Thoracic aorta (tissue), 2 donors: ENCODE results near the gene FLCN. TPM values are rescaled to one million over a fixed set of nuclear protein-coding genes. Genes with fewer than 3 reads are reported as not detected.

Experiments
- ATAC-seq: fragments of 150-250 bp; one replicate; pipeline ENCODE4 v1.8.0; 2017; ENCODE audit warnings: low read depth; ENCODE audit not compliant: insufficient number of reproducible peaks, low FRiP score
- DNase-seq: peaks from one replicate; pipeline ENCODE4 v3.0.0-alpha.2; 2020; ENCODE audit warnings: low spot score
- H3K27ac ChIP-seq, 2 donors: fragments of 200-600 bp; sonication (generic); 1 replicate in 1 of 2; 2 replicates in 1 of 2; pipeline ENCODE4 v1.5.1; 2016; ENCODE audit warnings: mild to moderate bottlenecking in 2 of 2, moderate library complexity in 2 of 2
- H3K27me3 ChIP-seq: fragments of 200-600 bp; sonication (generic); replicated peaks from 2 replicates; pipeline ENCODE4 v1.6.0; 2016; ENCODE audit warnings: mild to moderate bottlenecking; ENCODE audit not compliant: insufficient read depth
- H3K36me3 ChIP-seq: fragments of 200-600 bp; sonication (generic); one replicate; pipeline ENCODE4 v1.5.1; 2016
- H3K4me1 ChIP-seq, 2 donors: fragments of 200-600 bp; sonication (generic); 1 replicate in 1 of 2; 2 replicates in 1 of 2; pipeline versions ENCODE4 v1.5.1 to v1.6.0; 2016; ENCODE audit warnings: low read depth in 2 of 2, mild to moderate bottlenecking in 1 of 2; ENCODE audit not compliant: control insufficient read depth in 1 of 2
- H3K4me3 ChIP-seq: fragments of 200-600 bp; sonication (generic); 2 replicates; pipeline ENCODE4 v1.5.1; 2016; ENCODE audit warnings: mild to moderate bottlenecking
- H3K9me3 ChIP-seq: fragments of 200-600 bp; sonication (generic); 2 replicates; pipeline ENCODE4 v1.5.1; 2016
- total RNA-seq, 2 donors: library from RNA; depleted of rRNA; stranded (reverse); fragments of >200 nt; gene quantifications; one replicate each; pipeline versions ENCODE4 v1.1.0 to v1.2.3, GENCODE V29; 2016
- TF ChIP-seq, protein P1 (sequence below): fragments of 200-600 bp; sonication (generic); IDR thresholded peaks from one replicate; pipeline ENCODE4 v1.5.1; 2019; ENCODE audit warnings: antibody characterized with exemption

FLCN gene
- total RNA-seq, 2 donors from 2014 or later, result 64.3 to 123 TPM

DNA sequence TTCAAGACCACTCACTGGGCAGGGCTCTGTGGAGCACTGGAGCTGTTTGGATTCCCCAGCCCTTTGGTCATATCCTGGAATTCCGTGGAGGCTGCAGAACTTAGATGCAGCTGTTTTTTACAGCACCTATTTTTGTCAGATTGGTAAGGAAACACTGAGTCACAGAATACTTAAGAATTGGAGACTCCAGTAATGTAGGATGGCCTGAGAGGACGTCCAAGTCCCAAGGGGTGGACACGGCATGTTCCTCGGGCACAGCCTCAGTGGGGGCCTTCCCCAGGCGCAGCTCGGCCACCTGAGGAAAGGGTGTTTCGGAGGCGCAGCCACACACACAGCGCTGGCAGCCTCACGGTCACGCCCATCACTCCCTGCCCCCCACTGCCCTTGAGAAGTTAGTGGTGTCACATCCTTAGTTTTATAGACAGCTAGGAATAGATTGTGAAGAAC, 45.6 kb downstream of the FLCN start:
- H3K4me3 ChIP-seq, result peak overlapping the region; percentile 31
- ATAC-seq (peak; percentile 91), DNase-seq (no peak)
- H3K4me1 ChIP-seq, result peaks cover 19 to 37% of the 10 kb centered on the region in 2 donors
- TF ChIP-seq, protein P1, sequence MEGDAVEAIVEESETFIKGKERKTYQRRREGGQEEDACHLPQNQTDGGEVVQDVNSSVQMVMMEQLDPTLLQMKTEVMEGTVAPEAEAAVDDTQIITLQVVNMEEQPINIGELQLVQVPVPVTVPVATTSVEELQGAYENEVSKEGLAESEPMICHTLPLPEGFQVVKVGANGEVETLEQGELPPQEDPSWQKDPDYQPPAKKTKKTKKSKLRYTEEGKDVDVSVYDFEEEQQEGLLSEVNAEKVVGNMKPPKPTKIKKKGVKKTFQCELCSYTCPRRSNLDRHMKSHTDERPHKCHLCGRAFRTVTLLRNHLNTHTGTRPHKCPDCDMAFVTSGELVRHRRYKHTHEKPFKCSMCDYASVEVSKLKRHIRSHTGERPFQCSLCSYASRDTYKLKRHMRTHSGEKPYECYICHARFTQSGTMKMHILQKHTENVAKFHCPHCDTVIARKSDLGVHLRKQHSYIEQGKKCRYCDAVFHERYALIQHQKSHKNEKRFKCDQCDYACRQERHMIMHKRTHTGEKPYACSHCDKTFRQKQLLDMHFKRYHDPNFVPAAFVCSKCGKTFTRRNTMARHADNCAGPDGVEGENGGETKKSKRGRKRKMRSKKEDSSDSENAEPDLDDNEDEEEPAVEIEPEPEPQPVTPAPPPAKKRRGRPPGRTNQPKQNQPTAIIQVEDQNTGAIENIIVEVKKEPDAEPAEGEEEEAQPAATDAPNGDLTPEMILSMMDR, result no peak
- peaks cover 4% of the 10 kb centered on the region for H3K36me3 ChIP-seq
- no peaks in the 10 kb centered on the region for H3K9me3 ChIP-seq
- peak overlapping the region; percentile 54 to 79 for H3K27ac ChIP-seq
- H3K27me3 ChIP-seq, result no peaks in the 10 kb centered on the region

DNA sequence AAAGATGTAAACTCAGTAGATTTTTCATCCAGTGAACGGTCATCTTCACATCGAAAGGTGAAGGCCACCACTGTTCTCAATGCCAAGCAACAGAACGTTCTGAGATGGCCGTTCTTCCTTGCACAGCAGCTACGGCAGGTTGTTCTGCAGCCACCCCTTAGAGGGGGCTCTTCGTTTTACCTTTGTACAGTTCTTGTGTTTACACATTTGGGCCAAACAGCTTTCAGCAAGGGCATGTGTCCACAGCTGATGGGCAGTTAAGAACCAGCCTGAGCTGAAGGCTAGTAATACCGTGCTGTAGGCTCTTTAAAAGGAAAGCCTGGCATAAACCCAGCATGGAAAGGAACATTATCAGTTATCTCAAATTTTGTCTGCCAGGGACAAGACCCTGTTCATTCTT, 46.8 kb downstream of the FLCN start:
- TF ChIP-seq, protein P1, result no peak
- Histone ChIP-seq H3K27ac (peak overlapping the region; percentile 54 to 79), H3K36me3 (peaks cover 4% of the 10 kb centered on the region), H3K4me1 (peaks cover 19 to 44% of the 10 kb centered on the region in 2 donors), H3K9me3 (no peaks in the 10 kb centered on the region), H3K27me3 (no peaks in the 10 kb centered on the region), H3K4me3 (no peak overlapping the region)
- DNase-seq (no peak), ATAC-seq (no peak)

DNA sequence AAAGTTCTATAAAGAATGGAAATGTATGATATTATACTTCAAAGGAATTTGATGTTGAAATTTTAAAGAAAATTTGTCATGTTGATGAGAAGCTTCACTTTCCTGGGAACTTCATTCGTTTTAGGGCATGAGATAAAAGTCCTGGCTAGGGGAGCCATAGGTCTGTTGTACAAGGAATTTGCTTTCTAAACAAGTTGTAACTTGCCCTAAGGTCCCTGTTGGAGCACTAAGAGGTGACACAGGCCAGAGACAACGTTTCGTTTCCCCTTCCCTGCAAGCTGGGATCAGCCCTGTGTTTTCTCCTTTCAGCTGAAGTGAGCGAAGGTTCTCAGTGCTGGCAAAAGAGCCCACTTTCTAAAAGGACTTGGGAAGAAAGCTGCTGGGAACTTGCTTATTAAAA, 47.4 kb downstream of the FLCN start:
- H3K27ac ChIP-seq, result peak overlapping the region; percentile 54 to 79
- H3K36me3 ChIP-seq, result peaks cover 5% of the 10 kb centered on the region
- ATAC-seq (no peak), DNase-seq (no peak)
- no peaks in the 10 kb centered on the region for H3K9me3 ChIP-seq
- H3K4me3 ChIP-seq, result no peak overlapping the region
- H3K4me1 ChIP-seq, result peaks cover 19 to 44% of the 10 kb centered on the region in 2 donors
- H3K27me3 ChIP-seq, result no peaks in the 10 kb centered on the region
- TF ChIP-seq, protein P1, result no peak

DNA sequence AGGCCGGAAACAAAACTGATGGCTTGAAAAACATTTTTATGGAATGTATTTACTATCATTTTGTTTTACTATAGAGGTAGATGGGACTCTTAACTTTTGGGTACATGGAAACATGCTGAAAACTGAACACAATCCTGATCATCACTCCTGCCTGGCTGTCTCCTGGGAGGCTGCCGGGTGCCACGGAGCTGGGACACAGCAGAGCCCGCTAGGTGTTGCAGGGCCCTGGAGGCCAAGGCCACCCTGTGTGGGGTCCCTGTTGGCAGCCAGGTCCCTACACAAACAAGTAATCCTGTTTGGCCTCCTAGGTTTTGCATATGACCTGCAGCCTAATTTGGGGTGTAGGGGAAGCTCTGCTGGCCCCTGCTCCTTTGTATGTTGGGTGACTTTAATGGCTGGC, 48.4 kb downstream of the FLCN start:
- Histone ChIP-seq H3K4me1 (peaks cover 19 to 44% of the 10 kb centered on the region in 2 donors), H3K27me3 (no peaks in the 10 kb centered on the region), H3K9me3 (no peaks in the 10 kb centered on the region), H3K36me3 (peaks cover 14% of the 10 kb centered on the region), H3K4me3 (no peak overlapping the region), H3K27ac (no peak overlapping the region)
- no peak for ATAC-seq
- TF ChIP-seq, protein P1, result no peak
- DNase-seq, result no peak

DNA sequence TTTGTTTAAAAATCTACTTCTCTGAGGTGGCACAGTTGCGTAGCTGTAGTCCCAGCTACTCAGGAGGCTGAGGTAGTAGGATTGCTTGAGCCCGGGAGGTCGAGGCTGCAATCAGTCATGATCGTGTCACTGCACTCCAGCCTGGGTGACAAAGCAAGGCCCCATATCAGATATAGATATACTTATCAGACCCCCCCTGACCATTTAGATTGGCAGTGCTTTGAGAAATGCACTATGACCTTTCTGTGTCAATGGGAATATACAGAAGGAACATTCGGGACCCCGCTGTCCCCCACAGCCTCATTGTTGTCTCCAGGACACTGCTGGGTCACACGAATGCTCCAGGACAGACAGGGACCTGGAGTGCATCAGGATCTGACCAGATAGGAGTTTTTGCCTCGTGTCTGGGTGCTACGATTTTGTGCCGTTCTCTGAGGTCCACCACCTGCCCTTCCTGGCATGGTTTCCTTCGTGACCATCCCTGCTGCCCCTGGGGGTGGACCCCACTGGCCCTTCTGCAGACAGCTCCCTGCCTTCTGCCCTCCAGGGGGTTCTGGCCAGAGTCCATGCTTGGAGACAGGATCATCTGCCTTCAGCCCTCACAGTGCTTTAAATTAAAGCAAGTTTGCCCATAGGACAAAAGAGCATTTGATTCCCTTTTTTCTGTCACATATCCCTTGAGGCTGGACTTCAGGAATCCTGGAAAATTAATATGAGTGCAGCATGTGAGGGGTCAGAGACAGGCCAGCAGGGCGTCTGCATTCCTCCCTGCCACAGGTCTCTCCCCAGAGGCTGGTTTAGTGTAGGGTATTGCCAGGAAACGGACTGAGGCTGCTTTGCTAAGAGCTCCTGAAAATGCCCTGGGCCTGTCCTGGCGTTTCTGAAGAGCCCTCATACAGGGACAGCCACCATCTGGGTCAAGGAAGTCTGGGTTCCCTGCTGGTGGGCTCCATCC, 50.1 kb downstream of the FLCN start:
- peaks cover 16 to 45% of the 10 kb centered on the region in 2 donors for H3K4me1 ChIP-seq
- H3K4me3 ChIP-seq, result no peak overlapping the region
- DNase-seq (no peak), ATAC-seq (no peak)
- peak overlapping the region in 1 of 2 donors; percentile 23 for H3K27ac ChIP-seq
- TF ChIP-seq, protein P1, result no peak
- peaks cover 25% of the 10 kb centered on the region for H3K36me3 ChIP-seq
- H3K9me3 ChIP-seq, result no peaks in the 10 kb centered on the region
- no peaks in the 10 kb centered on the region for H3K27me3 ChIP-seq
